ENCODE results near the gene FBXO24. TPM values are rescaled to one million over a fixed set of nuclear protein-coding genes. Genes with fewer than 3 reads are reported as not detected.

Gene FBXO24
- total and polyA plus RNA-seq, 4 donors: 0.25 to 1.3 (median 0.33) TPM

DNA sequence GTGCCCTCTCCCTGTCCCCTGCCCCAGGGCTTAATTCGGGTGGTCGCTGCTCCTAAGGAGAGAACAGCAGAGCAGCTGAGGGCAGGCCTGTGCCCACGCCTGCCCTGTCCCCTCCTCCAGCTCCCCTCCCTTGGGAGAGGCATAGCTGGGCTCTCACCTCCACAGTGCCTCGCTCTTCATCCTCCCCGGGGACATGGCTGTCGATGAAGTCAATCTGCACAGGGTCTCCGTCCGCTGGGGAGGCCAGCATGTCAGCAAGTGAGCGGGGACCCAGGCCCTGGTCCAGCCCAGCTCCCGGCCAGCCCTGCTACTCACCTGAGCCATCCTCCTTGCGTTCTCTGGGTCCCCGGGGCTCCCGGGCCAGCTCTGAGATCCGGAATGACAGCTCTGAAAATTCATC lies 8.6 kb upstream of the FBXO24 start:
- no peak overlapping the region for H3K27ac ChIP-seq (ENCODE audit: low read depth in 1 of 2, low read length in 1 of 2)
- TF ChIP-seq, protein P1, sequence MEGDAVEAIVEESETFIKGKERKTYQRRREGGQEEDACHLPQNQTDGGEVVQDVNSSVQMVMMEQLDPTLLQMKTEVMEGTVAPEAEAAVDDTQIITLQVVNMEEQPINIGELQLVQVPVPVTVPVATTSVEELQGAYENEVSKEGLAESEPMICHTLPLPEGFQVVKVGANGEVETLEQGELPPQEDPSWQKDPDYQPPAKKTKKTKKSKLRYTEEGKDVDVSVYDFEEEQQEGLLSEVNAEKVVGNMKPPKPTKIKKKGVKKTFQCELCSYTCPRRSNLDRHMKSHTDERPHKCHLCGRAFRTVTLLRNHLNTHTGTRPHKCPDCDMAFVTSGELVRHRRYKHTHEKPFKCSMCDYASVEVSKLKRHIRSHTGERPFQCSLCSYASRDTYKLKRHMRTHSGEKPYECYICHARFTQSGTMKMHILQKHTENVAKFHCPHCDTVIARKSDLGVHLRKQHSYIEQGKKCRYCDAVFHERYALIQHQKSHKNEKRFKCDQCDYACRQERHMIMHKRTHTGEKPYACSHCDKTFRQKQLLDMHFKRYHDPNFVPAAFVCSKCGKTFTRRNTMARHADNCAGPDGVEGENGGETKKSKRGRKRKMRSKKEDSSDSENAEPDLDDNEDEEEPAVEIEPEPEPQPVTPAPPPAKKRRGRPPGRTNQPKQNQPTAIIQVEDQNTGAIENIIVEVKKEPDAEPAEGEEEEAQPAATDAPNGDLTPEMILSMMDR (IDR thresholded peaks at IDR 0.05; ENCODE audit: control extremely low read depth, extremely low read depth): no peak
- peaks cover 0 to 13% (median 2%) of the 10 kb centered on the region in 5 donors for H3K4me1 ChIP-seq (ENCODE audit: control insufficient read depth in 5 of 5, insufficient read depth in 5 of 5, low read length in 5 of 5)
- H3K27me3 ChIP-seq (ENCODE audit: control insufficient read depth in 3 of 3, insufficient read depth in 3 of 3, low read length in 2 of 3): no peaks in the 10 kb centered on the region
- no peak overlapping the region for H3K9ac ChIP-seq (ENCODE audit: insufficient read depth in 1 of 2, low read length in 2 of 2)
- H3K9me3 ChIP-seq (ENCODE audit: control insufficient read depth in 4 of 4, insufficient read depth in 3 of 4, low read length in 3 of 4): peaks cover 0 to 2% (median 0%) of the 10 kb centered on the region in 4 donors
- no peak for DNase-seq
- no peak for ATAC-seq (ENCODE audit: insufficient read depth, low FRiP score)
- H3K36me3 ChIP-seq (ENCODE audit: control insufficient read depth in 4 of 4, insufficient read depth in 4 of 4, low read length in 4 of 4): peaks cover 27 to 89% (median 39%) of the 10 kb centered on the region in 4 donors
- WGBS, 2 donors: 95 to 96% methylated on average over 14 of the region's 14 CpGs
- no peak overlapping the region for H3K4me3 ChIP-seq

DNA sequence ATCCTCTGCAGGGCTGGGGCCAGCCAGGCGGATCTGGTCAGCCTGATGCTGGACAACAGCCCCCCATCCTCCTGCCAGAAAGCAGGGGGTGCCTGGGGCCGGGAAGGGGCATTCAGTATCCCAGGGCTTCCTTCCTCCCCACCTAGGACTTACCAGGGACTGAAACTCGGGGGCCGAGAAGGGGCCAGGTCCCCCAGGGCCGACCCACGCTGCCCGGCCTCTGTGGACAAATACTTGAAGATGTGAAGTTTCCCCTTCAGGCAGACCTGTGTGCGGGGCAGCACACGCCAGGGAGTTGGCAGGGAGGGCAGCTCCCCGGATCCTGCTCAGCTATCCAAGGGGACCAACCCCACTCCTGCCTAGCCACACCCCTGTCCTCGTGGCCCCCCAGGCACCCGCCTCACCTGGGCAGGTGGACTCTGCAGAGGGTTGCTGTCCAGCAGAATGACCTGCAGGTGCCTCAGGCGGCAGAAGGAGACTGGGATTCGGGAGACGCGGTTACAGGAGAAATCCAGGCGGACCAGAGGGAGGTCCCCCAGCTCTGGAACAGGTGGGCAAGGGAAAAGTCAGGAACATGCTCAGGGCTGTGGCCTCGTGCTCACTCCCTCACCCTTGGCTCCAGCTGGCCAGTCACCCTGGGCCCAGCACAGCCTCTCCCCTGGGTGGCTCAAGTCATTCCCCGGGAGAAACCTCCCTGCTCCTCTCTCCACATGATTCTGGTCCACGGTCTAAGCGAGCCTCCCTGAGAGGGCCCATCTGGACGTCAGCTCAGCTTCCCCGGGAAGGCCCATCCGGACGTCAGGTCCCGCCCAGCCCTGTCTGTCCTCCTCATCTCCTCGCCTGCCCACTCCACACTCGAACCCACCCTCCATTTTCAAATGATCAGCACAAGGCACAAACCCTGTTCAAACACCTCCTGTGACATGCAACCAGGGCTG lies 7.6 kb upstream of the FBXO24 start:
- Histone ChIP-seq H3K9me3 (ENCODE audit: control insufficient read depth in 4 of 4, insufficient read depth in 3 of 4, low read length in 3 of 4) (peaks cover 0 to 2% (median 0%) of the 10 kb centered on the region in 4 donors), H3K27ac (ENCODE audit: low read depth in 1 of 2, low read length in 1 of 2) (no peak overlapping the region), H3K27me3 (ENCODE audit: control insufficient read depth in 3 of 3, insufficient read depth in 3 of 3, low read length in 2 of 3) (no peaks in the 10 kb centered on the region), H3K4me1 (ENCODE audit: control insufficient read depth in 5 of 5, insufficient read depth in 5 of 5, low read length in 5 of 5) (peaks cover 0 to 24% (median 8%) of the 10 kb centered on the region in 5 donors), H3K9ac (ENCODE audit: insufficient read depth in 1 of 2, low read length in 2 of 2) (no peak overlapping the region), H3K4me3 (no peak overlapping the region), H3K36me3 (ENCODE audit: control insufficient read depth in 4 of 4, insufficient read depth in 4 of 4, low read length in 4 of 4) (peaks cover 27 to 79% (median 39%) of the 10 kb centered on the region in 4 donors)
- ATAC-seq (ENCODE audit: insufficient read depth, low FRiP score) (no peak), DNase-seq (no peak)
- WGBS, 2 donors: 95 to 96% methylated on average over 28 of the region's 28 CpGs
- TF ChIP-seq, protein P1 (IDR thresholded peaks at IDR 0.05; ENCODE audit: control extremely low read depth, extremely low read depth): no peak

DNA sequence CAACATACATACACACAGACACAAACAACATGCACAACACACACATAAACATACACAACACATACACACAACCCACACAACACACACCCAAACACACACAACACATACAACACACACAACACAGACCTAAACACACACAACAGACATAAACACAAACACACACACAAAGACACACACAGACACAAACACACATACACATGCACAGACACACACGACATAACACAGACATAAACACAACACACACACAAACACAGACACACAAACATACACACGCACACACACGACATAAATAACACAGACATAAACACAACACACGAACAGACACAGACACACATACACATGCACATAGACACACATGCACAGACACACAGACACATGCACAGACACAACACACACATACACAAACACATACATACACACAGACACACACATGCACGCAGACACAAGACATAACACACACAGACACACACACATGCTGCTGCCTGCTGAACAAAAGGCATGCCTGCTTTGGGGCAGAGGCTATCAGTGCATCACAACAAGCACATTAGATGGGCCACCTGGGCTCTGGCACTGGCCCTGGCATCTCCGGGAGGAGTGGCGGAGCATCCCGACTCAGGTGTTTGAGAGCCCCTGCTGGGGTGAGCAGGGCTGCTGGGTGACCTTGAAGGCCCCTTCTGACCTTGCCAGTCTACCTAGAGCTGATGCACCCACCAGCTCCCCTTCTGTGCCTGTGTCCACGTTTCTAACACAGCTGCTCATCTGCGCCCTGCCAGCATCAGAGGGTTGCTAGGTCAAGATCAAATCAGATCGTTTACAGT lies 5.5 kb upstream of the FBXO24 start:
- WGBS, 2 donors: 88 to 93% methylated on average over 11 of the region's 11 CpGs
- DNase-seq (no peak), ATAC-seq (ENCODE audit: insufficient read depth, low FRiP score) (no peak)
- H3K36me3 ChIP-seq (ENCODE audit: control insufficient read depth in 4 of 4, insufficient read depth in 4 of 4, low read length in 4 of 4): peaks cover 18 to 58% (median 34%) of the 10 kb centered on the region in 4 donors
- peaks cover 0 to 2% (median 0%) of the 10 kb centered on the region in 4 donors for H3K9me3 ChIP-seq (ENCODE audit: control insufficient read depth in 4 of 4, insufficient read depth in 3 of 4, low read length in 3 of 4)
- H3K27ac ChIP-seq (ENCODE audit: low read depth in 1 of 2, low read length in 1 of 2): no peak overlapping the region
- no peak overlapping the region for H3K9ac ChIP-seq (ENCODE audit: insufficient read depth in 1 of 2, low read length in 2 of 2)
- H3K4me1 ChIP-seq (ENCODE audit: control insufficient read depth in 5 of 5, insufficient read depth in 5 of 5, low read length in 5 of 5): peaks cover 0 to 36% (median 14%) of the 10 kb centered on the region in 5 donors
- no peak overlapping the region for H3K4me3 ChIP-seq
- no peaks in the 10 kb centered on the region for H3K27me3 ChIP-seq (ENCODE audit: control insufficient read depth in 3 of 3, insufficient read depth in 3 of 3, low read length in 2 of 3)
- TF ChIP-seq, protein P1 (IDR thresholded peaks at IDR 0.05; ENCODE audit: control extremely low read depth, extremely low read depth): no peak

Data from lung (tissue), 12 donors.